Measurements from ENCODE around the gene FGFRL1.

FGFRL1 gene

DNA sequence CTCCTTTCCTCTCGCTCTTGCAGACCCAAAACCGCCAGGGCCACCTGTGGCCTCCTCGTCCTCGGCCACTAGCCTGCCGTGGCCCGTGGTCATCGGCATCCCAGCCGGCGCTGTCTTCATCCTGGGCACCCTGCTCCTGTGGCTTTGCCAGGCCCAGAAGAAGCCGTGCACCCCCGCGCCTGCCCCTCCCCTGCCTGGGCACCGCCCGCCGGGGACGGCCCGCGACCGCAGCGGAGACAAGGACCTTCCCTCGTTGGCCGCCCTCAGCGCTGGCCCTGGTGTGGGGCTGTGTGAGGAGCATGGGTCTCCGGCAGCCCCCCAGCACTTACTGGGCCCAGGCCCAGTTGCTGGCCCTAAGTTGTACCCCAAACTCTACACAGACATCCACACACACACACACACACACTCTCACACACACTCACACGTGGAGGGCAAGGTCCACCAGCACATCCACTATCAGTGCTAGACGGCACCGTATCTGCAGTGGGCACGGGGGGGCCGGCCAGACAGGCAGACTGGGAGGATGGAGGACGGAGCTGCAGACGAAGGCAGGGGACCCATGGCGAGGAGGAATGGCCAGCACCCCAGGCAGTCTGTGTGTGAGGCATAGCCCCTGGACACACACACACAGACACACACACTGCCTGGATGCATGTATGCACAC lies 13.6 kb downstream of the FGFRL1 start:
- no peak for DNase-seq

DNA sequence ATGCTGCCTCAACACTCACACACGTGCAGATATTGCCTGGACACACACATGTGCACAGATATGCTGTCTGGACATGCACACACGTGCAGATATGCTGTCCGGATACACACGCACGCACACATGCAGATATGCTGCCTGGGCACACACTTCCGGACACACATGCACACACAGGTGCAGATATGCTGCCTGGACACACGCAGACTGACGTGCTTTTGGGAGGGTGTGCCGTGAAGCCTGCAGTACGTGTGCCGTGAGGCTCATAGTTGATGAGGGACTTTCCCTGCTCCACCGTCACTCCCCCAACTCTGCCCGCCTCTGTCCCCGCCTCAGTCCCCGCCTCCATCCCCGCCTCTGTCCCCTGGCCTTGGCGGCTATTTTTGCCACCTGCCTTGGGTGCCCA lies 14.7 kb downstream of the FGFRL1 start:
- DNase-seq = peak; percentile 33 to 47

DNA sequence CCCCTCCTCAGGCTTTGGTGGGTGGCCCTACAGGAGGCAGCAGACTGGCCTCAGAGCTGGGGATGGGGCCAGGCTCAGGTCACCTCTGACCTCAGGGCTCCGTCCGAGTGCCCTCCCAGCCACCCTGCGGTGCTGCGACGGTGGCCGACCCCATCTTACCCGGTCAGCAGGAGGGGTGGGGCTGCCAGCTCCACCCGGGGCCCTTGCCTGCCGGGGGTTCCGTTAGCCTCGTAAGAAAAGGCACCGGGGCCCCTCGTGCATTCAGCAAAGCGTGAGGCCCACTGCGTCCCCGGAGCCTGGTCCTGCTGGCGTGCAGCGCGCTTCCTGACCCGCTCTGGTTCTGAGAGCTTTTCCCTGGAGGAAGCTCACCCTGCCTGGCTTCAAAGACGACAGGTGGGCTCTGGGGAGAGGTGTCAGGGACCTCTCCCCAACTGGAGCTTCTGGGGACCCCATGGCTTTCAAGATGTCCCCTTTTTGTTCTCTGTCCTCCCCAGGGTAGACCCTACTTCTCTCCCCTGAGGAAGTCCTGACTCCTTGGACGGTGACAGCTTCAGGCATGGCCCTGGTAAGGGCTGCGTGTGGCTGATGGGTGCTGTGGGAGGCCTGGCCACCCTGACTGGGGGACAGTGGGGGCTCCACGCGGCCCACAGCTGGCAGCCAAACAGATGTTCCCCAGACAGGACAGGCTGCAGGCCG lies 15.9 kb downstream of the FGFRL1 start:
- no peak for DNase-seq

DNA sequence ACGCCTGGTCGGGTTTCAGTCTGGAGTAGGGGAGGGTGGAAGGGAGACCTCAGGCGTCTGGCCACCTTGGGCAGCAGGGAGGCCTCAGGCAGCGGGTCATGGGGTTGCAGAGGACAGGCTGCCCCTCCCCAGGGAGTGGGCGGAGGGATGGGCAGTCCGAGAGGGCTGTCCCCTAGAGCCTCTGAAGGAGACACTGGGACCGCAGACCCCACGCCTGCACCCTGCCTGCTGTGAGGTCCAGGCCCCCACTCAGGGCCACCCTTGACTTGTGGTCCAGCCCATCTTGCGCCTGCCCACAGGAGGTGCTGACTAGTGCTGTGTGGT lies 16.5 kb downstream of the FGFRL1 start:
- no peak for DNase-seq

DNA sequence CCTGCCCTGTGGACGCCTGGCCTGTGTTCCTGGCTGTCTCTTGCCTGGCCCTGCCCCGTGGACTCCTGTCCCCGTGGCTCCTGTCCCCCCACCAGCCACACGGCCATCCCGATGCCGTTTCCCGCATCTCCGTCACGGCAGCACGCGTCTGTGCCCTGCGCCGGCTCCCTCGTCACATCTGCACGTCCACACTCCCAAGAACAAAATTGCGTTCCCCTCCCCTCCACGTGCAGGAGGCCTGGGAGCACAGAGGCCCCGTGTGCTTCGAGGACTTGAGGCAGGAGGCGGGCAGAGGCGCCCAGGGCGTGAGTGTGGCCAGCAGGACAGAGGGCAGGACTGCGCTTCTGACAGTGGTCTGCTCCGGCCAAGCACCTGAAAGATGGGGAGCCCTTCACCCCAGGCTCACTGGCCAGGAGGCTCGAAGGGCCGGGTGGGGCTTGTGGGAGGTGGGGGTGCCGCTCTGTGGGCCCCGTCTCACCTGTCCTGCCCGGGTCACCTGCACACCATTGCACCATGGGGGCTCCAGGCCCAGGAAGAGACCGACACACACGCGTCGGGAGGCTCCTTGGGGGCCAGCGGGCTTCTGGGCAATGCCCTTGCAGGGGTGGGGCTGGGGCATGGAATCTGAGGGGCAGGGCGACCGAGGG lies 17.3 kb downstream of the FGFRL1 start:
- DNase-seq = no peak

DNA sequence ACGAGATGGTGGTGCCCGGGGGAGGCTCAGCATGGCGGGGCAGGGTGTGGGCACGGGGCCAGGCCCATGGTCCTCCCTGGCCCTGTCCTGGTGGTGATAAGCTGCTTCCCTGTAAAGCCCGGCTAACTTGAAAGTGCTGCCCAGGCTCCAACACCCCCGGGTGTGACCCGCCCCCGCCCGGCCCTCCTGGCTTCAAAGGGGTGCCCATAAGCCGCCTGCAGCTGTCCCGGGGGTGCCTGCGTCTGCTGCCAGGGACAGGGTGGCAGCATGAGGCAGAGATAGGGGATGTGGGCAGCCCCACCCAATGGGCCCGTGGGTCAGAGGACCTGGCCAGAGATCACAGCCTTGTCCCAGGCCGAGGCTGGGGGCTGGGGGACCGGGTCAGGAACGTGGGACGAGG lies 18.1 kb downstream of the FGFRL1 start:
- DNase-seq = no peak

DNA sequence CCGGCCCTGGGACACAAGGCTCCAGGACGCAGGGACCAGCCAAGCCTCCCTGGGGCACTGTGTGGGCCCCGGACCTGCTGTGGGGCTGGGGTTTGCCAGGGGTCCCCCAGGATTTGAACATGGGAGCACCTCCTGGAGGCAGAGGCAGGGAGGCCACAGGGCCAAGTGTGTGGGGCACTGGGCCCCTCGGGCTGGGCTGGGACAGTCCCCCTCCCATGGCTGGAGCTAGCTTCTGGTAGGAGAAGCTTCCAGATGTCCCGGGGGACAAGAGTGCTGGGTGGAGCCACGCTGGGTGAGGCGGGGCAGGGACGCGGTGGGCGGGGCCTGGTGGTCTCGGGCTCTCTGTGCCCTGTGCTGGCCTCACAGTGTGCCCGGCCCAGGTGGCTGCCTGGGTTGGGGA lies 18.6 kb downstream of the FGFRL1 start:
- no peak for DNase-seq

DNA sequence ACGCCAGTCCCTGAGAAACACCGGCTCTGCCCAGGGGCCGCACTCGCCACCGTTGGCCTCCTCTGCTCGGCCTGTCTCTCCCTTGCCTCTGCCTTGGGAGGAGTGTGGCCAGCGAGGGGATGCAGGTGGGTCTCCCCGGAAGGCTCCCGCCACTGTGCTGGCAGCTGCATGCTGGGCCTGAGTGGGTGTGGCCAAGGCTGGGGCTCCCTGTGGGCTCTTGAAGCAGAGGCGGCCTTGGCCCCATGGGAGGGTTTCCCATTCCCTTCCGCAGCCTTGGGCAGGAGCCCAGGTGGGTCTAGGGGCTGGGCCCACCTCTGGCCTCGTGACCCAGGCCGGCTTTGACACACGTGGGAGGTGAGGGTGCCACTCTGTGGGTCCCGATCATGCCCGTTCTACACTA lies 19.1 kb downstream of the FGFRL1 start:
- no peak for DNase-seq

DNA sequence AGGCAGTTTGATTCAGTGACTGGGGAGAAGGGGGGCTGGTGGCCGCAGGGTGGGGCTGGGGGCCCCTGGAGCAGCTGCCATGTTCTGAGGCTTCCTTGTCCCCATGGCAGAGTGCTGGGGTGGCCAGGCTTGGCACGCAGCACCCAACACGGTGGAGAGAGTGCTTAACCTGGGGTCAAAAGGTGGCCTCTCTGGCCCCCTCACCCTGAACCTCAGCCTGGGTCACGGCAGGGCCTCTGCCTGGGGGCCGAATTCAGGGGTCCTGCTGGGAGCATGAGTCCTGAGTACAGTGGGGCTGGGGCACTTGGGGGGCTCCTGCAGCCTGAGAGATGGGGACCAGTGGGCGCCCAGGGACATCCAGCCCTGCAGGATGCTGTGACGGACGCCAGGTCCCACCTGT lies 19.9 kb downstream of the FGFRL1 start:
- DNase-seq = no peak

DNA sequence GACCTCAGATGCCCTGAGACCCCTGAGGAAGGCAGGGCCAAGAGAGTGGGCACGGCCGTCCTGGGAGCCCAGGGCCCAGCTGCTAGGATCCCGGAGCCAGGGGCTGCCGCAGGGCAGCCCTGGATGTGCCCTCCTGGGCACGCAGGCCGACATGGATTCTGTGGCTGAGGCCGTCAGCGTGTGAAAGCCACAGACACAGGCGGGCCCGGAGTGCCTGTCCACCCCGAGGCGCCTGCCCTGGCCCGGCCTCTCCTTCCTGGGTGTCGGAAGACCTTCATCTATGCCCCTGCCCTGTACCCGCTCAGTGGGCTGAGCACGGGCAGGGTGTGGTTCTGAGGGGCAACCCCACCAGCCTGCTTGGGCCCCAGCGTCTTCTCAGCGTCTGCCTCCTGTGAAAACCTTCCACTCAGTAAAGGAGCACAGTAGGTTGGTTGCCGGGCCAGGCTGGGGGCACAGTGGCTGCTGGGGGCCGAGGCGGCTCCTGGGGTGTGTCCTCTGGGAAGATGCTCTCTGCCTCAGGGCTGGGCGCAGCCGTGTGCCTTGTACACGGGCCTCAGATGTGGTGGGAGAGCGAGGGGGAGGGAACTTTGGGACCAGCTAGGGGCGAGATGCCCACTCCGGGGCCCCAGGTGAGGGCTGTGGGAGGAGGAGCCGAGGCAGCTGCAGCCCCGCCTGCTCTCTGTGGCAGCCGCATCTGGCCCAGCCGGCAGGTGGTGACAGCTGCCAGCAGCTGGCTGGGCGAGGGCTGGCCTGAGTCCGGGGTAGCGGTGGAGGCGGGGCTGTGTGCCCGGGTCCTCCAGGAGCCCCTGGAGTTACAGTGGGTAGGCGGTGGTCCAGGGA lies 20.8 kb downstream of the FGFRL1 start:
- DNase-seq = no peak

DNA sequence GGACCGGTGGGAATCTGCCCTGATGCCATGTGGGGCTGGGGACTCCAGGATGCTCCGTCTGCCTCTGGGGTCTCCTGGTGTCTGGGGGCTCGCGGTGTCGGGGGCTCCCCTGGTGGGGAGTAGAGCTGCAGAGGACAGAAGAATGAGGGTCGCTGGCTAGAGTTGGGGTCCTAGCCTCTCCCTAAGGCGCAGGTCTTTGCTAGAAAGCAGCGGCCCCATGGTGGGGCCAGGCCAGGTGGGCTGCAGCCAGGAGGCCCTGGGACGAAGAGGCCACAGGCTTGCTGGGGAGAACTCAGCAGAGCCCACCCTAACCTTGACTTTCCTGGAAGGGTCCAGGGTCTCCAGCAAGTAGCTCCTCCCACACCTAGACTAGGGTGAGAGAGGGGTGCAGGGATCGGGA lies 21.4 kb downstream of the FGFRL1 start:
- no peak for DNase-seq

DNA sequence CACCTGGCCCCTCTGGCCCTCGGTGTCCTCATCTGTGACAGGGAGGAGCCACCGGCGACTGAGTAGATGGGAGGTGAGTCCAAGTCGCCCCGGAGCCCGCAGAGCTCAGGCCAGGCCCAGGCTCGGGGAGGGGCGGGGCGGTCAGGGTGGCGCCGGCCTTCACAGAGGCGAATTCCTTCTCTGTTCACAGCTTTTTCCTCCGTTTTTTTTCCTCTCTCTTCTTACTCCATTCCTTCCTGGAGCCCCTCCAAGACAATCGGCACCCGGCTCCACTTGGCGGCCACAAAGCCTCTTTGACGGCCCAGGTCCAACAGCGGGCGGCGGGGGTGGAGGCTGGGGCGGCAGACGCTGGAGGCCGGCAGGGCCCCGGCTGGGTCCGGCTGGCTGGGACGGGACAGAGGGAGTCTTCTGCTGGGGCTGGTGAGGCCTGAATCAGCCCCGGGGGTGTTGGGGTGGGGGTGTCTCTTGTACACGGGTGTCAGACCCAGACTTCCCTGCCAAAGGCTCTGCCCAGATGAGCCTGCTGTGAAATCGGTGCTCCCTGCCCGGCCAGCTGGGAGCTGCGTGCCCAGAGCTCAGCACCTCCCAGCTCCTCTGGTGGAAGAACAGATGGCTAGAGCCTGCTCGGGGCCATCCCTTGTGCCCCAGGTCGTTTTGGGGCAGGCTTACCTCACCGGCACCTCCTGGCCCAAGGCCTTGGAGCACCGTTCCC lies 22.6 kb downstream of the FGFRL1 start:
- no peak for DNase-seq

DNA sequence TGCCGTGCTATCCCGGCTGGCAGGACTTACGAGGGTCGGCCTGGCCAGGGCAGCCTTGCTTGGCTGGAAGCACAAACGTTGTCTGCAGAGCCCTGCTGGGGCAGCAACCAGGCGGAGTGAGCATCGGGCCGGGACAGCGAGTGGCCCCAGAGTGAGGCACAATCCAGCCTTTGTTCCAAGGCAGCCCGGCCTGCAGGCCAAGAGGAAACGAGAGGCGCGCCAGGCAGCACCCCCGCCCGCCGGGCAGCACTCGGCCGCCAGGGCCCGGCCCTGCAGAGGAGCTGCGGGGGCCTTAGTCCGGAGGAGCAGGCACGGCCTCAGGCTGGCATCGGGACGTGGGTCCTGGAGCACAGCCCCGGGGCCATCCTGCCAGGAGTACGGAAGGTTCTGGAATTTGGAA lies 24.1 kb downstream of the FGFRL1 start:
- no peak for DNase-seq

DNA sequence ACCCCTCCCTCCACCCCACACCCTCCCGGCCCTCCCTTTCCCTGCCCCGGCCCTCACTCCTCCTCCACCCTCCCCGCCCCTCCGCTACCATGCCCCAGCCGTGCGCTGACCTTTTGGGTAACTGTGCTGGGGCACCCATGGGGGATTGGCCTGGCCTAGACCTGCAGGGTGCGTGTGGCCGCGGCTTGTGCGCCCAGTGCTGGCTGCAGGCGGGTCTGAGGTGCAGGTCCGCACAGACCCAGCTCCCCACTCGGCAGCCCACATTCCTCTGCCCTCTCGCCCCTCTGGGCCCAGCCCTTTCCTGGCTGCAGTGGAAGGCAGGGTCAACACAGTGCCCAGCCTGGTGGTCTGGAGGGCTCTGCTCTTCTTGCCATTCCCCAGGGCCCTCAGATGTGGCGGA lies 24.7 kb downstream of the FGFRL1 start:
- DNase-seq = no peak

DNA sequence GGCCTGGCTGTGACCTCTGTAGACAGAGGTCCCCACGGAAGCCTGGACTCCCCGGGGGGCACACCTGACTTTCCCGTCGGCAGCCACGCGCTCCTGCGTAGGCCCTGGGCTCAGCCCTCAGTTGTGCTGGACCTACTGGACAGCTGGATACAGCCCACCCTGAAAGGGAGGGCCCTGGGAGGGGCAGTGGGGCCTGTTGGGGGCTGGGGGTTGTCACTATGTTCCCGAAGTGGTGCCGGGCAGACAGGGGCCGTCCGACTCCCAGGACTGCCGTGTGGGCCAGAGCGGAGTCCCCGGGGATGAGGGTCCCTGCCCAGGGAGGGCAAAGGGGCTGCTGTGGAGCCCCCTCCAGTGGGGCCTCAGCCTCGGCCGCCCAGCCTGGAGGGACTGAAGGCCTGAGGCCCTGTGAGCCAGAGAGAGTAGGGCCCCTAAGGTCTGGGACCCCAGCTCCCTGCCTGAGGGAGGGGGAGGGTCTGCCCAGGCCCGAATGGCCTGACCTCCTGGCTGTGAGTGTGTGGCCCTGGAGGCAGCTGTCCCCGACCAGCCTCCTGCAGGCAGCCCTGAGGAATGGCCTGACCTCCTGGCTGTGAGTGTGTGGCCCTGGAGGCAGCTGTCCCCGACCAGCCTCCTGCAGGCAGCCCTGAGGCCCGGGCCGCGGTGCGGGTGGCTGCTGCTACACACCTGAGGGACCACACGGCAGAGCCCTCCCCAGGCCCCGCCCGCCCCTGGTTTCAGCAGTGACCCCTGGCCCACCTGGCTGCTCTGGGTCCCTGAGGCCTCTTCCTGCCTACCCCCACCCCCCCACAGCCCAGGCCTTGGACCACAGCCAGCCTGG lies 25.8 kb downstream of the FGFRL1 start:
- no peak for DNase-seq

DNA sequence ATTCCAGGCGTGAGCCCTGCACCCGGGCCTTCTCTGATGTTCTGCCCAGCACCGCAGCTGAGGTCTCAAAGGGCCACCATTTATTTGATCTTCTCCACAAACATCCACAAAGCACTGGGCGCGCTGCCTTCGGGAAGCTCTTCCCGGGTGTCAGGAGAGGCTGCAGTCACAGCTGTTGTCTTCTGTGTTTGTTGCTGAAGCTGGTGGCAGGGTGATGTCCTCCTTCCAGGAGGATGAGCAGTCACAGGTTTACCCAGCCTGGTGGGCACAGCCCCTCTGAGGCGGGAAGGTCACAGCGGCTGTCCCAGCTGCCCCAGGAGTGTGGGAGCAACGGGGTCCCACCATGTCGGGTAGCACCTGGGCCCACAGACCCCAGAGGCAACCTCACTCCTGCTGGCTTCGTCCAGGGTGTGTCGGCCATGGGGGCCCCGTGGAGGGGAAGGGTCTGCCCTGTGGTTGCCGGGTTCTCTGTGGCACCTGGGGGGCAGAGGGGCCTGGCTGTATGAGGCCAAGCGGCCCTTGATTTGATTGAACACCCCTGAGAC lies 27.6 kb downstream of the FGFRL1 start:
- no peak for DNase-seq

DNA sequence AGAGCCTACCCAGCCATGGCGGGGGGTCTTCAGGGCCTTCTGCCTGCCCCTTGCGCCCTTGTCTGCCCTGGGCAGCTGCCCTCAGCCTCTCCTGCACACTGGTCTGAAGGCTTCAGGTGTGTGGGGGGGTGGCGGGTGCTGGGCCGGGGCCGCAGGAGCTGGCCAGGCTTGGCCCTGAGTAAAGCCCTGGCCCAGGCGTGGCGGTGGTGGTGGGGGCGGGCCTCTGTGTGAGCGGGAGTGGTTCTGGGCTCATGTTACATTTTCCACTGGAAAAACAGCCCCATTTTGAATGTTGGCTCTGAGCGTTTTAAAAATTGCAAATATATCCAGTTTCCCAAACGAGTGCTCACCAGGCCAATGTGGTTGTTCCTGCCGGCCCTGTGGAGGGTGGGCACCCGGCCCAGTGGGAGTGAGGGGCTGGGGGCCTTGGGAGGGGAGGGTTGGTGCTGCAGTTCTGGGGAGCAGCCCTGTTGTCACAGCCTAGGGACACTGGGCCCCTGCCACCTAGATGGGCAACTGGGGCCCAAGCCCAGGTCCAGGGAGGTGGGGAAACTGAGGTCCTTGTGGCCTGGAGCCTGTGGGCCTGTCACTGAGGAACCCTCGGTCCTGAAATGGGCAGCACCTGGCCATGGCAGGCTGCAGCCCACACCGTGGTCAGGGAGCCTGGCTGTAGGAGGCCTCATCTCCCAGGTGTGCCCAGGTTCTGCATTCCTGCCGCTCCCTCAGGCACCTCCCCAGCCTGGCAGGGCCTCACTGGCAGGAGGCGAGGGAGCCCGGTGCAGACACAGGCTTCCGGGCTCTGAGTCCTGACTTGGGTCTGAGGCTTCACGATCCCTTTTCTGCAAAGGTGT lies 28.3 kb downstream of the FGFRL1 start:
- DNase-seq = no peak

DNA sequence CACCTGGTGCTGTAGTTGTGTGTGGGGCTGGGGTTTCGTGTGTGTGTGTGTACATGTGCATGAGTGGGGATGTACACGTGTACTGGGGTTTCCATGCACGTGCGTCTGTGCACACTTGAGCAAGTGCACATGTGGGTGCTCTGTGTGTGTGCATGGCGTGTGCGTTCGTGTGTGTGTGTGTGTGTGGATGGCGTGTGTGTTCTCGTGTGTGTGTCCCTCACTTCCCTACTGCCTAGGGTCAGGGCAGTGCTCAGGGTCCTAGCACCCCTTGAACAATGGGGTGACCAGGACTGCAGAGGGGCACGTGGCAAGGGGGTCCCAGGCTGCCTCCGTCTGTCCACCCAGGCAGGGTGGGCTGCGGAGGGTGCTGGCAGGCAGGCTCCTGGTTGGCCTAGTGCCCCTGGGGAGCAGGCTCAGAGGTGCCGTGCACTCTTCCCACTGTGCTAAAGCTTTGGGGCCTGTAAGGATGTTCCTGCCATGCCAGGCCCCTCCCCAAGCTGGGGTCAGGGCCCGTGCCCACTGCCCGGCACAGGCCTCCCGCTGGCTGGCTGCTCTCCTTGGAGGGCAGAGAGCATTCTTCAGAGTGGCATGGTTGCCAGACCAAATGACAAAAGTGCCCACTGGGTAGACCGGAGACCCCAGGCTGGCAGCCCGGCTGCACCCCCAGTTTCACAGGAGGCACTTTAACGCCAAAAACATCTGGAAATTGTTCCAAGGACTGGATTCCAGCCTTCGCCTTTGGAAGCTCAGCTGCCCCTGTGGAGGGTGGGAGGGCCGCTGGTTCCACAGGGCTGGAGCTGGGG lies 29.1 kb downstream of the FGFRL1 start:
- no peak for DNase-seq

DNA sequence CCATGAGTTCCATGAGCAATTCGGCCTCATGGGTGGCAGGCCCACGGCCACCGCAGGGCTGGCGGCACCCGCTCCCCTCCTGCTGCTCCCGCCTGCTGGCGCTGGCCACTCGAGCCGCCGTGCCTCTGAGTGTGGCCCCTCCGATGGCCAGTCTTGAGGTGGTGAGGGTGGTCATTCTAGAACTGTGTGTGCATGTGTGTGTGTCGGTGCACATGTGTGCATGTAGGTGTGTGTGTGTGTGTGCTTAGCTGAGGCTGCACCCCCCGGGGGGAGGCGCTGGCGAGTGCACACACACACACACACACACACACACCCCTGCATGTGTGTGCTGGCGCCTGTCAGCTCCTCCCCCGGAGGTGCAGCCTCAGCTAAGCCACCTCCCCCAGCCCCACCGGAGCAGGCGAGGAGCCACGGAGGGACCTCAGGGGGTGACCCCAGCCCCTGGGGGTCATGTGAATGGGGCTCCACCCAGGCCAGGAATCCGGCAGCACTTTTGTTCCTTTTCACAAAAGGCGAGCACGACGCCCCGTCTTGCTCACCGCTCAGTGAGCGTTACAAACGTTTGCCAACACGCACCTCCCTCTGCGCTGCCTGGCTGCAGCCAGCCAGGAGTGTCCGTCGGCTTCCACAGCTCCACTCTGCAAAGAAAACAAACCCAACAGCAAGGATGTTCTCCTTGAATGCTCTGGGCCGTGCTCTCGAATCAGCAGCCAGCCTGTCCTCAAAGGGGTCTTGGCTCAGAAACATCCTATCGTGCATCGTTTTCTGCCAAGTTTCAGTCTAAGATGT lies 29.9 kb downstream of the FGFRL1 start:
- no peak for DNase-seq

All from CD4-positive, alpha-beta T cell treated with Interferon alpha-2 for 1 hour (primary cell).